GM12874 (cell line): ENCODE results near the gene KCNT2.

Source experiments
- CTCF ChIP-seq: IDR thresholded peaks from 2 replicates; pipeline ENCODE4 v1.5.1; 2011; ENCODE audit warnings: low read depth, mild to moderate bottlenecking, control low read depth, low read length, moderate library complexity; ENCODE audit not compliant: insufficient read depth

The KCNT2 gene

GRCh38 chr1:196377811-196378210 lies 230.4 kb downstream of the KCNT2 start:
- no peak for TF ChIP-seq CTCF

- no peak for TF ChIP-seq CTCF
Measured at GRCh38 chr1:196376630-196377328, 231.5 kb downstream of the KCNT2 start.

- TF ChIP-seq CTCF: no peak
Measured at GRCh38 chr1:196373798-196374197, 234.4 kb downstream of the KCNT2 start.

- peak; percentile 7; the same call in 1 of the 2 replicates for TF ChIP-seq CTCF
Measured at GRCh38 chr1:196372896-196373536, 235.2 kb downstream of the KCNT2 start.

- no peak for TF ChIP-seq CTCF
Measured at GRCh38 chr1:196367838-196368237, 240.4 kb downstream of the KCNT2 start.

- no peak for TF ChIP-seq CTCF
Measured at GRCh38 chr1:196366817-196367495, 241.3 kb downstream of the KCNT2 start.

GRCh38 chr1:196361112-196361714 lies 247.0 kb downstream of the KCNT2 start:
- no peak for TF ChIP-seq CTCF
